ENCODE data around the gene PCBP1.

DNA sequence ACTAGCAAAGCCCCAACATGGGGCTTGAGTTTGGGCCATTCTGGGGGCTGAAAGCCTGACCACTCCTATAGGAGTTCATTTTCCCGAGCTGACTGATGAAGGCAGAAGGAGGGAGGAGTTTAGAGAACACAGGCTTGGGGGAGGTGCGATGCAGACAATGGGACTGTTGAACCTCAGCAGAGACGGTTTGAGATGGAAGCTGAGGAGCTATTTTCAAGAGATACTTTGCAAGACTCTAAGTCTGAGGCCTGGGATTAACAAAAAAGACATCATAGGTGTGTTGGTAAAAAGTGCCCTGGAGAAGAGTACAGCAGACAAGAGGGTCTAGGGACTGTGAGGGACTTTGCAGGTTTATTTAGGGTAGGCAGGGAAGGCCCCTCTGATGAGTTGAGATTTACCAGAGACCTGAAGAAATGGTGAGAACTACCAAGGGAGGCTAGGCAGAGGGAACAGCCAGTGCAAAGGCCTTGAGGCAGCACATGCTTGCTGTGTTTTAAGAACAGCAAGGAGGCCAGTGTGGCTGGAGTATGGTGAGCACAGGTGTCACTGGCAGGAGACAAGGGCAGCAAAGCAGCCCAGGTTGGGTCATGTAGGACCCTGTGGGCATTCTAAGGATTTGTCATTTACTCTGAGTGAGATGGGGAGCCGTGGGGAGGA, 31.6 kb downstream of the PCBP1 start:
- TF ChIP-seq, protein P1, sequence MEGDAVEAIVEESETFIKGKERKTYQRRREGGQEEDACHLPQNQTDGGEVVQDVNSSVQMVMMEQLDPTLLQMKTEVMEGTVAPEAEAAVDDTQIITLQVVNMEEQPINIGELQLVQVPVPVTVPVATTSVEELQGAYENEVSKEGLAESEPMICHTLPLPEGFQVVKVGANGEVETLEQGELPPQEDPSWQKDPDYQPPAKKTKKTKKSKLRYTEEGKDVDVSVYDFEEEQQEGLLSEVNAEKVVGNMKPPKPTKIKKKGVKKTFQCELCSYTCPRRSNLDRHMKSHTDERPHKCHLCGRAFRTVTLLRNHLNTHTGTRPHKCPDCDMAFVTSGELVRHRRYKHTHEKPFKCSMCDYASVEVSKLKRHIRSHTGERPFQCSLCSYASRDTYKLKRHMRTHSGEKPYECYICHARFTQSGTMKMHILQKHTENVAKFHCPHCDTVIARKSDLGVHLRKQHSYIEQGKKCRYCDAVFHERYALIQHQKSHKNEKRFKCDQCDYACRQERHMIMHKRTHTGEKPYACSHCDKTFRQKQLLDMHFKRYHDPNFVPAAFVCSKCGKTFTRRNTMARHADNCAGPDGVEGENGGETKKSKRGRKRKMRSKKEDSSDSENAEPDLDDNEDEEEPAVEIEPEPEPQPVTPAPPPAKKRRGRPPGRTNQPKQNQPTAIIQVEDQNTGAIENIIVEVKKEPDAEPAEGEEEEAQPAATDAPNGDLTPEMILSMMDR (conservative IDR thresholded peaks at IDR 0.05; ENCODE audit: low read depth in 2 of 2) = no peak
- no peak for TF ChIP-seq EZH2 (IDR thresholded peaks at IDR 0.05; ENCODE audit: low read depth, unreplicated experiment)
- peak; percentile 23; the same call in 1 of the 2 replicates for TF ChIP-seq POLR2AphosphoS5 (IDR thresholded peaks at IDR 0.05; ENCODE audit: low read depth)
- no peak for TF ChIP-seq STAT1 (IDR thresholded peaks at IDR 0.05; ENCODE audit: unreplicated experiment)
- TF ChIP-seq REST (IDR thresholded peaks at IDR 0.05; ENCODE audit: unreplicated experiment) = no peak
- TF ChIP-seq NANOG (IDR thresholded peaks at IDR 0.05; ENCODE audit: borderline replicate concordance) = no peak
- no peak for TF ChIP-seq EZH2phosphoT487 (IDR thresholded peaks at IDR 0.05; ENCODE audit: unreplicated experiment)
- no peak for TF ChIP-seq ZNF114 (CRISPR knock-in tag; IDR thresholded peaks at IDR 0.05)
- TF ChIP-seq JUNB (IDR thresholded peaks at IDR 0.05; ENCODE audit: unreplicated experiment) = no peak
- no peak for TF ChIP-seq CREB1 (CRISPR knock-in tag; IDR thresholded peaks at IDR 0.05; ENCODE audit: low read depth)
